Mucosa of descending colon (tissue), 3 donors: ENCODE data around the gene OSBPL5. TPM values are rescaled to one million over a fixed set of nuclear protein-coding genes. Genes with fewer than 3 reads are reported as not detected.

Experiments
- ATAC-seq: fragments of 200-7000 bp; cut with Tn5 transposase; one replicate; pipeline ENCODE4 v1.9.1; 2020; ENCODE audit warnings: mild to moderate bottlenecking, moderate library complexity
- DNase-seq, 3 donors: peaks; one replicate each; pipeline ENCODE4 v3.0.0-alpha.2; 2020
- H3K36me3 ChIP-seq: fragments of 200-600 bp; one replicate; pipeline ENCODE4 v1.8.0; 2021; ENCODE audit warnings: low read depth, mild to moderate bottlenecking
- H3K4me1 ChIP-seq: fragments of 200-600 bp; one replicate; pipeline ENCODE4 v1.8.0; 2021; ENCODE audit warnings: low read depth, mild to moderate bottlenecking
- H3K4me3 ChIP-seq: fragments of 200-600 bp; one replicate; pipeline ENCODE4 v1.8.0; 2021; ENCODE audit warnings: mild to moderate bottlenecking
- H3K9me3 ChIP-seq: fragments of 200-600 bp; one replicate; pipeline ENCODE4 v1.8.0; 2021; ENCODE audit warnings: mild to moderate bottlenecking
- CTCF ChIP-seq: fragments of 200-600 bp; IDR thresholded peaks from one replicate; pipeline ENCODE4 v1.8.0; 2022; ENCODE audit warnings: antibody characterized with exemption, mild to moderate bottlenecking
- intact Hi-C, 2 donors: fragments of 100-400 bp; cut with DNase I in 1 of 2; cut with micrococcal nuclease in 1 of 2; formaldehyde crosslinking; loops; one replicate each; pipeline versions ENCODE4 v1.11.0 to v1.11.1; 2022; cut with DNase I, micrococcal nuclease
- total RNA-seq, 3 donors: library from RNA; stranded (reverse); fragmentation: NEBNext Ultra II Directional in 2 of 3; extraction: Animal tissue kit (Norgen Biotek cat#: 25700) in 2 of 3; gene quantifications; one replicate each; pipeline versions ENCODE4 v1.2.1 to v1.2.4, GENCODE V29; 2021 to 2023
- donor health status: DM: no; HTN: no; CAD: no; lungs with moderate emphysema.
- donor health status: DM: no; HTN: no; CAD: no.
- donor health status: DM: no; HTN: yes; CAD: no.

Gene OSBPL5
- total RNA-seq, 3 donors from 2014 or later, result 43.6 to 64.1 (median 52.4) TPM

- intact Hi-C loops, result loop anchor here (5.0 kb wide), 1 partner anchor 52 kb away; no protein-coding TSS in a partner anchor
These were observed 75.7 kb downstream of the OSBPL5 start for GRCh38 chr11:3089236-3090061.

GRCh38 chr11:3088806-3089205 is 76.3 kb downstream of the OSBPL5 start:
- H3K9me3 ChIP-seq, result no peaks in the 10 kb centered on the region
- H3K36me3 ChIP-seq, result no peaks in the 10 kb centered on the region
- intact Hi-C loops, result no loop called here
- DNase-seq, result no peak
- H3K4me3 ChIP-seq, result no peak overlapping the region
- TF ChIP-seq CTCF, result no peak
- H3K4me1 ChIP-seq, result no peaks in the 10 kb centered on the region
- ATAC-seq, result no peak

More at GRCh38 chr11:3089236-3090061, 75.7 kb downstream of the OSBPL5 start:
- H3K9me3 ChIP-seq, result no peaks in the 10 kb centered on the region
- H3K4me3 ChIP-seq, result no peak overlapping the region
- H3K4me1 ChIP-seq, result no peaks in the 10 kb centered on the region
- no peak for TF ChIP-seq CTCF
- DNase-seq (no peak), ATAC-seq (no peak)
- no peaks in the 10 kb centered on the region for H3K36me3 ChIP-seq

- no peak for DNase-seq
- H3K4me3 ChIP-seq, result no peak overlapping the region
- H3K4me1 ChIP-seq, result no peaks in the 10 kb centered on the region
- TF ChIP-seq CTCF, result no peak
- H3K36me3 ChIP-seq, result no peaks in the 10 kb centered on the region
- H3K9me3 ChIP-seq, result no peaks in the 10 kb centered on the region
- ATAC-seq, result no peak
- intact Hi-C loops, result no loop called here
These were observed 77.0 kb downstream of the OSBPL5 start for GRCh38 chr11:3087821-3088800.

- no peak for TF ChIP-seq CTCF
- no peak overlapping the region for H3K4me3 ChIP-seq
- no peak for ATAC-seq
- no peaks in the 10 kb centered on the region for H3K36me3 ChIP-seq
- H3K9me3 ChIP-seq, result no peaks in the 10 kb centered on the region
- no peak for DNase-seq
- no peaks in the 10 kb centered on the region for H3K4me1 ChIP-seq
- intact Hi-C loops, result no loop called here
These were observed 77.7 kb downstream of the OSBPL5 start for GRCh38 chr11:3087373-3087772.

GRCh38 chr11:3086671-3087150 is 78.4 kb downstream of the OSBPL5 start:
- no peak for ATAC-seq
- Histone ChIP-seq H3K36me3 (no peaks in the 10 kb centered on the region), H3K4me1 (no peaks in the 10 kb centered on the region), H3K4me3 (no peak overlapping the region), H3K9me3 (no peaks in the 10 kb centered on the region)
- TF ChIP-seq CTCF, result no peak
- intact Hi-C loops, result no loop called here
- DNase-seq, result no peak
